ENCODE results near the gene PCGF1. TPM values are rescaled to one million over a fixed set of nuclear protein-coding genes. Genes with fewer than 3 reads are reported as not detected.

The PCGF1 gene
- total and polyA plus RNA-seq, 2 of the 13 experiments (the other 11 are each of a cell fraction or from before 2014, with no cell fraction given) = 20.4 to 22.6 TPM

GRCh38 chr2:74502147-74502719, 5.3 kb downstream of the PCGF1 start (continued):
- TF ChIP-seq ZNF484 (CRISPR knock-in tag; IDR thresholded peaks at IDR 0.05; ENCODE audit: borderline replicate concordance, low read depth) = no peak
- no peak for TF ChIP-seq CTCF (CRISPR knock-in tag; IDR thresholded peaks at IDR 0.05)
- no peak for TF ChIP-seq ZNF44 (CRISPR knock-in tag; IDR thresholded peaks at IDR 0.05)
- TF ChIP-seq RFXAP (CRISPR knock-in tag; IDR thresholded peaks at IDR 0.05; ENCODE audit: borderline replicate concordance) = peak; percentile 54; the same call in 1 of the 2 replicates
- no peak for TF ChIP-seq ZNF337 (CRISPR knock-in tag; IDR thresholded peaks at IDR 0.05; ENCODE audit: borderline replicate concordance, low read depth)
- no peak for TF ChIP-seq NONO (IDR thresholded peaks at IDR 0.05)
- peak; percentile 89 for TF ChIP-seq NONO (CRISPR knock-in tag; conservative IDR thresholded peaks at IDR 0.05)
- no peak for TF ChIP-seq NKX3-1 (CRISPR knock-in tag; IDR thresholded peaks at IDR 0.05)
- TF ChIP-seq NR2F1 (CRISPR knock-in tag; IDR thresholded peaks at IDR 0.05) = peak; percentile 81 to 92
- TF ChIP-seq XBP1 (CRISPR knock-in tag; IDR thresholded peaks at IDR 0.05) = no peak
- no peak for TF ChIP-seq ZNF468 (CRISPR knock-in tag; IDR thresholded peaks at IDR 0.05)
- TF ChIP-seq KDM1A (CRISPR knock-in tag; IDR thresholded peaks at IDR 0.05) = peak; percentile 37; the same call in 1 of the 2 replicates
- TF ChIP-seq SNAPC2 (CRISPR knock-in tag; IDR thresholded peaks at IDR 0.05) = no peak
- TF ChIP-seq ZNF567 (CRISPR knock-in tag; IDR thresholded peaks at IDR 0.05; ENCODE audit: borderline replicate concordance) = peak; percentile 94; the same call in 1 of the 2 replicates
- TF ChIP-seq ZFY (CRISPR knock-in tag; IDR thresholded peaks at IDR 0.05) = peak; percentile 39
- no peak for TF ChIP-seq SALL2 (CRISPR knock-in tag; IDR thresholded peaks at IDR 0.05)
- peak; percentile 83 for TF ChIP-seq PHF5A (CRISPR knock-in tag; IDR thresholded peaks at IDR 0.05; ENCODE audit: low read depth, unreplicated experiment)
- TF ChIP-seq NFE2L1 (CRISPR knock-in tag; IDR thresholded peaks at IDR 0.05; ENCODE audit: borderline replicate concordance) = no peak
- TF ChIP-seq, protein P1, sequence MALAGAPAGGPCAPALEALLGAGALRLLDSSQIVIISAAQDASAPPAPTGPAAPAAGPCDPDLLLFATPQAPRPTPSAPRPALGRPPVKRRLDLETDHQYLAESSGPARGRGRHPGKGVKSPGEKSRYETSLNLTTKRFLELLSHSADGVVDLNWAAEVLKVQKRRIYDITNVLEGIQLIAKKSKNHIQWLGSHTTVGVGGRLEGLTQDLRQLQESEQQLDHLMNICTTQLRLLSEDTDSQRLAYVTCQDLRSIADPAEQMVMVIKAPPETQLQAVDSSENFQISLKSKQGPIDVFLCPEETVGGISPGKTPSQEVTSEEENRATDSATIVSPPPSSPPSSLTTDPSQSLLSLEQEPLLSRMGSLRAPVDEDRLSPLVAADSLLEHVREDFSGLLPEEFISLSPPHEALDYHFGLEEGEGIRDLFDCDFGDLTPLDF (CRISPR knock-in tag; IDR thresholded peaks at IDR 0.05) = peak; percentile 11; the same call in 1 of the 2 replicates
- TF ChIP-seq ZNF281 (CRISPR knock-in tag; IDR thresholded peaks at IDR 0.05; ENCODE audit: borderline replicate concordance) = peak; percentile 85
- TF ChIP-seq SRSF4 (IDR thresholded peaks at IDR 0.05; ENCODE audit: low read depth, low read length, poor library complexity, severe bottlenecking) = no peak
- TF ChIP-seq SPEN (CRISPR knock-in tag; IDR thresholded peaks at IDR 0.05; ENCODE audit: low read depth) = peak; percentile 77; the same call in 1 of the 2 replicates
- no peak; the same call in 1 of the 2 replicates for TF ChIP-seq ZNF703 (CRISPR knock-in tag; IDR thresholded peaks at IDR 0.05; ENCODE audit: borderline replicate concordance)
- TF ChIP-seq, protein P2, sequence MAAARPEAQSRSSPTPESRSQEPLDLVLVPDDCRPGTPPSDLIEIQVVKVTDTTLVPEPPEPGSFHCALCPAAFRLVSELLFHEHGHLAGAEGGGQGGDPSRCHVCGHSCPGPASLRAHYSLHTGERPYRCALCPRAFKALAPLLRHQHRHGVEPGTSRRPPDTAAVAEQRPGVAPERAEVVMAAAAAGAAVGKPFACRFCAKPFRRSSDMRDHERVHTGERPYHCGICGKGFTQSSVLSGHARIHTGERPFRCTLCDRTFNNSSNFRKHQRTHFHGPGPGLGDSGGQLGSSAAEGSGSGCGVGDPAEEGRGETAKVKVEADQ (CRISPR knock-in tag; IDR thresholded peaks at IDR 0.05; ENCODE audit: borderline replicate concordance) = no peak
